DMS 273 treated with DMSO at 0.1 percent for 48 hours (cell line): Measurements from ENCODE around the gene NTHL1.
"Not testable (repeated sequence)": the region's sequence is repeated elsewhere in the genome, so short reads cannot be mapped to it uniquely, and the experiment has no call there.

ENCODE experiments used
- DNase-seq: peaks from one replicate; lab custom pipeline; 2025; lab: John Stamatoyannopoulos, UW

NTHL1 gene

DNA sequence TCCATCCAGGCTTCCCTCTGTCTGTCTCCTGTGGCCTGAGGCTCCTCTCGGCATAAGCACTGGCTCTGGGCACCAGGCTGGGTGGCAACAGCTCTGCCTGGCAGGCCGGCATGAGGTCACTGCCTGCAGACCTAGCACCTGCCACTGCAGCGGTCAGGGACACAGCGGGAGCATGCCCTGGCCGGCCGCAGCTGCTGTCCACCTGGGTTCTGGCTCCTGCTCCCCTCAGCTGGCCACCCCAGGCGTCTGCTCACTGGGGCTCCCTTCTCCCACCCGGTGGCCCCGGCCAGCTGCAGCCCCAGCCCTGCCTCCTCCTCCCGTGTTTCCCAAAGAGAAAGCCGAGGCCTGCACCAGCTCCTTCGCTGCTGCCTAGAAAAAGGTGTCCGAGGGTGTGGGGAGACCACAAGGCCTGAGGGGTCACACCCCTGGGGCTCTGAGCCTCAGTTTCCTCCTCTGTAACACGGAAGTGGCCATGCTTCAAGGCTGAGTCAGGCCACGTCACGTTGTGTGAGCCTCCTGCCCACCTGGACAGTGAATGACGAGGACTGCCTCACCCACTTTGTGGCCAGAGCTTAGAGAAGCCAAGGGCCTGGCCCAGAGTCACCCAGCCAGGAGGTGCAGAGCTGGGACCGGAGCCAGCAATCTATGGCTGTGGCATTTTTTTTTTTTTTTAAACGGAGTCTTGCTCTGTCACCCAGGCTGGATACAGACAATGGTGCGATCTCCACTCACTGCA, 6.7 kb downstream of the NTHL1 start:
- DNase-seq: no peak

DNA sequence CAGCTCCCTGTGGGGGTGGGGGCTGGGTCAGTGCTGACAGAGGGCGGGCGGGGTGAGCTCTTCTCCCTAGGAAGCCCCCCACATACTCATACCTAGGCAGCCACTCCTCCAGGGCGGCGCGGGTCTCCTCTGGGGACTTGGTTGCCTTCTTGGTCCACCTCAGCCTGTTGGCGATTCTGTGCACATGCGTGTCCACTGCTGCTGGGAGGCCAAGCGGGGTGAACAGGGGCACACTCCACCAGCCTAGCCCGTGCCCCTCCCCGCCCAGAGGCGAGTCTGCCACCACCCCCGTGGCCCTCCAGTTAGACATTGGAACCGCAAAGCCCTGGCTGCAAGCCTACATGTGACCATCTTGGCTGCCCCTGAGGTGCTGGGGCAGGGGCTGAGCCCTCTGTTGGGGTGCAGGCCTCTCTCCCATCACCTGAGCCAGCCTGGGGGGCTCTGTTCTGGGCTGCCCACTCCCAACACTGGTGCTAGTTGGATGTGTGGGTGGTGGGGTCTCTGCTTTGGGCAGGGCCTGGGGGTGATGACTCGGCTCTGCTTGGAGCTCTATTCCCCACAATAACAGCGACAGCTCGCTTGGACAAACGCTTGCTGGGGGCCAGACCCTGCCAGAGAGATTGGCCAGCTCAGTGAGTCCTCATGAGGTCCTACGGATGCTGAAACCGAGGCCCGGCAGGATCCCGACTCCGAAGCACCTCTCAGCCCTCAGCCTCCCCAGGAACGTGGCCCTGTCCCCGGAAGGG, 7.4 kb downstream of the NTHL1 start:
- no peak for DNase-seq

DNA sequence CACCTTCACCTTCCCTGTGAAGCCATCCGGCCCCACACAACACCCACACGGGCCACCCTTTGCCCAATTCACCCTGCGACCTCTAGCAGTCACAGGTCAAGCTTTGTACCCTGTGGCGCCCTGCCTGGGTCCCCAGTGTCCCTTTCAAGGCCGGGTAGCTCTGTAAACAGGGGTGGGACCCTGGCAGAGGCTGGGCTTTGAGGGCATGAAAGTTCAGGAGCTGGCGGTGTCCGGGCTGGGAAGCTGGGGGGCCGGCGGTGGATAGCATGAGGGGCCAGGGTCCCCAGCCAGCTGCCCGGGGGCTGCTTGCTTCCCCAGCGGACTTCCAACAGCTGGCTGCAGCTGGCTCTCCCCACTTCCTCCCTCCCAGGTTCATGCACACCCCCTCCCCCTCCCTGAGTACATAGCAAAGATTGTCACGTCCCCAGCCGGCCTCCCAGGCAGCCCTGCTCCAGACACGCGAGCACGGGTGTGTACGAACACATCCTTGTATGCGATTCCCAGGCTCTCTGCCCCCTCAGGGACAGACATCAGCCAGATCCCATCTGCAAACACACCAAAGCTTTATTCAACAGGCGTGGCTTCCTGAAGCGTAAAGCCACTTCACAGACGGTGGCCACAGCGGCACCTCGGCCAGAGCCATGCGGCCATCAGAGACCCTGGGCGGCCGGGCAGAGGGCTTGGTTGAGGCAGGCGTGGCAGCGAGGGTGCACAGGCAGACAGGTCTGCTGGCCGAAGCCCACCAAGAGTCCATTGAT, 8.2 kb downstream of the NTHL1 start:
- DNase-seq: no peak

DNA sequence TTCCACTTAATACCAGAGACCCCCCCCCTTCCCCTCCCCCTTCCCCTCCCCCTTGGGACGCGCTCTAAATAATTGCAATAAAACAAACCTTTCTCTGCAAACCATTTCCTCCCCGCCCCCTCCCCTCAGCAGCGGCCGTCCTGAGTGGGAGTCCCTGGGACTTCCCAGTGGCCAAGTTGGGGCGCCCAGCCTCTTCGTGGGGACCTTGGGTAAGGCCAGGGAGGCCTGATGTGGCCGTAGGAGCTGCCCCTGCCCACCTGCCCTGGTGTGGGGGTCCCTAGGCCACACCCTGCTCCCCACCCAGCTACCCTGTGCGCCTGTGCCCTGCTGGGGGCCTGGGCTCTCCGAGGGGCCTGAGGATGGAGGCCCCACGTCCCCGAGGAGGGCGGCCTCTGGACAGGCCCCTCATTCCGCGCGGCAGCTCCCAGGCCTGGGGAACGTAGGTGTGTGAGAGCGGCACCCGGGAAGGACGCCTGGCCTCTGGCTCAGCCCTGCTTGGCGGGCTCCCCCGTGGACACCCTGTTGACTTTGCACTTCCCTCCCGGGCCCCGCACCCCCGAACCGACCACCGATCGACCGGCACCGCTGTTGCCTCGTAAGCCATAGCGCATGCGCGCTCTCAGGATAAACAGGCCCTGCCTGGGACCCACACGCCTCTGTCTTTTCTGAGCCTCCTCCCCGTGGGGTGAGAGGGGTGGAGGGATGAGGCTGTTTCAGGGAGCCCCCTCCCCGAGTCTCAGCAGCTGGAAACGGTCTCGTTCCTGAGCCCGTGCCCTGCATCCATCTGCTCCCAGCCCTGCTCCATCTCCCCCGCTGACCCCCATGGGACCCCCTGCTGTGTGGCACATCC, 9.0 kb downstream of the NTHL1 start:
- DNase-seq: no peak

DNA sequence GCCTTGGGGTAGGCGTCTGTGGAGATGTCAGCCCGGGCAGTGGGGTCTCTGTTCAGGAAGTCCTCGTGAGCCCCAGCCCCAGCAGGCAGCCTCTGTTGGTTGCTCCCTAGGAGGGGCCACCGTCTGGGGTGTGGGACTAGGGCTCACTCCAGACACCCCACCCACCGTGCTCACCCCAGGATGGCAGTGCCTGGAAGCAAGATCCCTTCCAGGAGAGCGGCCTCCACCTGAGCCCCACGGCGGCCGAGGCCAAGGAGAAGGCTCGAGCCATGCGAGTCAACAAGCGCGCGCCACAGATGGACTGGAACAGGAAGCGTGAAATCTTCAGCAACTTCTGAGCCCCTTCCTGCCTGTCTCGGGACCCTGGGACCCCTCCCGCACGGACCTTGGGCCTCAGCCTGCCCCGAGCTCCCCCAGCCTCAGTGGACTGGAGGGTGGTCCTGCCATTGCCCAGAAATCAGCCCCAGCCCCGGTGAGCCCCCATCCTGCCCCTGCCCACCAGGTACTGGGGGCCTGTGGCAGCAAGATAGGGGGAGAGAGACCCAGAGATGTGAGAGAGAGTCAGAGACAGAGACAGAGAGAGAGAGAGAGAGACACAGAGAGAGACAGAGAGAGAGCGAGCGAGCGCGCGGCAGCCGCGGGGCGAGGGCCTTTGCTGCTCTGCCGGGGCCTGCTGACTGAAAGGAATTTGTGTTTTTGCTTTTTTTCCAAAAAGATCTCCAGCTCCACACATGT, 9.8 kb downstream of the NTHL1 start:
- DNase-seq: no peak

DNA sequence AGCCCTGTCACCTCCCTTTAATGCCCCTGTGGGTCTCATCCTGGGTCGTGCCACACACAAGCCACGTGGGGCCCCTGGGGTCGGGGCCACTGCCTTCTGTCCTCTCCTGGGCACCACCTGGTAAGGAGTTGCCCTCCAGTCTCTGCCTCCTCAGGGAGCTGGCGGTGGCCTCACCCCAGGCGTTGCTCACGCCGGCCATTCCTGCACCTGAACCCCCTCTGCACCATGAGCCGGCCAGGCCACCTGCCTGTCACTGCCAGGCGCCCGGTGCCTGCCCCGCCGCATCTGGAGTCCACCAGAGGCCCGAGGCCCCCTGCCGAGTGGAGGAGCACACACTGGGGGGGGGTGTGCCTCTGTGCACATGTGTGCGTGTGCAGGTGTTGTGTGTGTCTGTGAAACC, 10.5 kb downstream of the NTHL1 start:
- DNase-seq: no peak

DNA sequence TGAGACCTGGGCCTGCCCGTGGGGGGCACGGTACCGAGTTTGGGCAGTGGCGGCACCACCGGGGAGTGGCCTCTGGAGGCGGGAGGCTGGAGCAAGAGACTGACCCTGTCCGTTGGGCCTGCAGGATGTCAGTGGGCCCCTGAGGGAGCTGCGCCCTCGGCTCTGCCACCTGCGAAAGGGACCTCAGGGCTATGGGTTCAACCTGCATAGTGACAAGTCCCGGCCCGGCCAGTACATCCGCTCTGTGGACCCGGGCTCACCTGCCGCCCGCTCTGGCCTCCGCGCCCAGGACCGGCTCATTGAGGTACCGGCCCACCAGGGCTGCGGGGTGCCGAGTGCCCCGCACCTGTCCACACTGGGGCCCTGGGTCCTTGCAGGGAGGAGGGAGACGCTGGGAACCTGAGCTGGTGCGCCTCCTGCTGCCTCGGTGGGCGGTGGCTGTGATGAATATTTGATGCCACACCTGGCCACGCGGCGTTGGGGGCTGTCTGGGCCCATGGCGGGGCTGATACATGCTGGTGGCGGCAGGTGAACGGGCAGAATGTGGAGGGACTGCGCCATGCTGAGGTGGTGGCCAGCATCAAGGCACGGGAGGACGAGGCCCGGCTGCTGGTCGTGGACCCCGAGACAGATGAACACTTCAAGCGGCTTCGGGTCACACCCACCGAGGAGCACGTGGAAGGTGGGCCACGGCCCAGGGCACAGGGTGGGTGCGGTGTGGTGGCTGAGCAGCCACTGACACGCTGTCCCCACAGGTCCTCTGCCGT, 11.3 kb downstream of the NTHL1 start:
- DNase-seq: no peak

DNA sequence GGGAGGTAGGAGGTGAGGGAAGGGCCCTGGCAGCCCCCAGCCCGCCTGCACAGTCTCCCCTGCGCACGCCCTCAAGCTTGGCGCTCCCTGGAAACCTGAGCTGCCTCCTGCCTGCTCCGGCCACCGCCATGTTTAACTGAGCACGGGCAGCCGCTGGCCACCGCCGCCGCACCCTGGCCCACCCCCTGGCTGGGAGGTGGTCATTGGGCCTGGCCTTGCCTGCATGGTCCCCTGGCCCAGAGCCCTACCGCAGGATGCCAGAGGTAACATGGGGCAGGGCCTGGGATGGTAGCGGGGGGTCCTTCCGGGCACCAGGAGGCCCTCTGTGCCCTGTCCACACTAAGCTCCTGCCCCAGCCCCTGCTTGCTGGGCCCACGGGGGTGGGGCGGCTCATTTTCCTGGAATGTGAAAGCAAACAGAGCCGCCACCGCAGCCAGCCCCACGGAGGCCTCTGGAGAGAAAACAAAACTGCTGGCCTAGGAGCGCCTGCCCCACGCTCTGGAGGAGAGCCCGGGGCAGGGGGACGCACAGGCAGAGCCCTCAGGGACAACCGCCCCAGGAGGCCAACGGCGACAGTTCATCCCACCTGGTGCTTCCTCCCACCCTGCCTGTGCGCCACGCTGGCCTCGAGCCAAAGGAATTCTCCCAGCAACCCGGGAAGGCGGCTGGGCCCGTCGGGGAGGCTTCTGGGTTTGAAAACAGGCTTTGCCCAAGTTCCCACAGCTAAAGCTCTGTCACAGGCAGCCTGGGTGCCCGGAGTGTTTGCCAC, 12.0 kb downstream of the NTHL1 start:
- DNase-seq: no peak

DNA sequence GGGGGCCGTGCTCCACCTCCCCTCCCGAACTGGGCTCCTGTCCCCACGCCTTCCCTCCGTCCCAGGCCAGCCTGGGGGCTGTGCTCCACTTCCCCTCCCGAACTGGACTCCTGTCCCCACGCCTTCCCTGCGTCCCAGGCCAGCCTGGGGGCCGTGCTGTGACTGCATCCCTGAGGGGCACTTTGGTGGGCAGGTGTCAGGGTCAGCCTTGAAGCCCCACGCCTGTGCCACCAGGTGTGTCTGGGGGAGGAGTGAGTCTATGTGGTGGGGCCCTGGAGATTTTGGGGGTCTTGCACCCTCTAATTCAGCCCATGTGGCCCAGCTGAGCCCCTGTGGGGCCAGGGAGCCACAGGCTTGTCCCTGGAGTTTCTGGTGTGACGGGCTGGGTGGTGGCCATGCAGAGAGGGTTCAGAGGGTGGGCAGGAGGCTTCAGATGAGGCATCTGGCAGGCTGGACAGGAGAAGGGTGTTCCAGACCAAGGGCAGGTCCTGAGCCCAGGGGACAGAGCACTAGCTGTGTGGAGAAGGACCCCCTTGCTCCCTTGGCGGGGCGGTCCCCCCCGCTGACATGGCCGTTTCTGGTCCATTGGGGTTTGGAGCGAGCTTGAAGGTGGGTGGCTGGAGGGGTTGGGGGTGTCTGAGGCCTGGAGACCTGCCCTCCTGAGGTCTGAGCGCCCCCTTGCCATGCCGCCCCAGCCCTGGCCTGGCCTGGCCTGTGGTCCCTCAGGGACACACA, 12.8 kb downstream of the NTHL1 start:
- no peak for DNase-seq

DNA sequence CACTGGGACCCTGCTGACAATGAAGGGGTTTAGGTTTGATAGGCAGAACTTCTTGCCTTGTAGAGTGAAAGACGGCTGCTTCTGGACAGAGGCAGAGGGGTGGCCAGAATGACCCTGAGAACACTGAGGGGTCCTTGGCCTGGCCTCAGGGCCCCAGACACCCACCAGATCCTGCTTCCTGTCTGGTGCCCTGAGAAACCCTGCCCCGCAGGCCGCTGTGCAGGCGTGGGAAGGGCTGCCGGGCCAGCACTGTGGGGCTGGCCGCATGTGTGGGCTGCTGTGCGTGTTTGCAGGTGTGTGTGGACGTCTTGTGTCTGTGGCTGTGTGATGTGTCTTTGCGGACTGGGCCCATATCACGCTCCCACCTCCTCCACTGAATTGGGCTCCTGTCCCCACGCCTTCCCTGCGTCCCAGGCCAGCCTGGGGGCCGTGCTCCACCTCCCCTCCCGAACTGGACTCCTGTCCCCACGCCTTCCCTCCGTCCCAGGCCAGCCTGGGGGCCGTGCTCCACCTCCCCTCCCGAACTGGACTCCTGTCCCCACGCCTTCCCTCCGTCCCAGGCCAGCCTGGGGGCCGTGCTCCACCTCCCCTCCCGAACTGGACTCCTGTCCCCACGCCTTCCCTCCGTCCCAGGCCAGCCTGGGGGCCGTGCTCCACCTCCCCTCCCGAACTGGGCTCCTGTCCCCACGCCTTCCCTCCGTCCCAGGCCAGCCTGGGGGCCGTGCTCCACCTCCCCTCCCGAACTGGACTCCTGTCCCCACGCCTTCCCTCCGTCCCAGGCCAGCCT, 13.5 kb downstream of the NTHL1 start:
- not testable (repeated sequence) for DNase-seq

DNA sequence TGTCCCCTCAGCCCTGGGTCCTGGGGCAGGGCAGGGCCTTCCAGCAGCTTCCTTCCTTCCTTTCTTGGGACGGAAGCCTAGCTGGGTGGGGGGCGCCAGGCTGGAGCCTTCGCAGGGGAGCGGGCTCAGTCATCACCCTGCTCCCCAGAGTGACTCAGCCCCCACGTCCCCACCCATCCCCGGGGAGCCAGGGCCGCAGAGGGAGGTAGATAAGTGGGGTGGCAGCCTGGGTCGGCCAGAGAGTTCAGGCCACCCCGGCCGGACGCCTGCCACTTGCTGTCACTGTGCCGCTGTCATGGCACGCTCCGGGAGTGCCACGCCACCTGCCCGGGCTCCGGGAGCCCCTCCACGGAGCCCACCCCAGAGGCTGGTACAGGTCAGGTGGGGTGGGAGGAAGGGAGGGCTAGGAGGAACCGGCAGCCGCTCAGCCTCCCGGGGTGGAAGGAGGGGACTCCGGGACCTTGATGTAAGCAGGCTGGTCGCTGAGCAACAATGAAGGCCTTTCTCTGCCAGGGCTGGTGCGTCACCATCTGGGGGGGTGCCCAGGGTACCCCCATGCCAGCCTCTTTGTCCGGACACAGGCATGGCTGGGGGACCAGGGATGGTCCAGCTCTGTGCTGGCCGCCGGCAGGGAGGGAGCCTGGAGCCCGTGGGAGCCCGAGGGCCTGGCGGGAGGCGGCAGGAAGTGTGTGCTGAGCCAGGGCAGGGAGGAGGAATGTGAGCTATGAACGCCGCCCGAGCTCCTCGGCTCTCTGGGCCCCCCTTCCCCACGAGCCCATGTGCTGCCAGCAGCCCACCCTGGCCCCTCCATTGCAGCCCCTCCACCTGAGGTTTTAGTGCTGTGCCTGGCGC, 14.4 kb downstream of the NTHL1 start:
- no peak for DNase-seq

DNA sequence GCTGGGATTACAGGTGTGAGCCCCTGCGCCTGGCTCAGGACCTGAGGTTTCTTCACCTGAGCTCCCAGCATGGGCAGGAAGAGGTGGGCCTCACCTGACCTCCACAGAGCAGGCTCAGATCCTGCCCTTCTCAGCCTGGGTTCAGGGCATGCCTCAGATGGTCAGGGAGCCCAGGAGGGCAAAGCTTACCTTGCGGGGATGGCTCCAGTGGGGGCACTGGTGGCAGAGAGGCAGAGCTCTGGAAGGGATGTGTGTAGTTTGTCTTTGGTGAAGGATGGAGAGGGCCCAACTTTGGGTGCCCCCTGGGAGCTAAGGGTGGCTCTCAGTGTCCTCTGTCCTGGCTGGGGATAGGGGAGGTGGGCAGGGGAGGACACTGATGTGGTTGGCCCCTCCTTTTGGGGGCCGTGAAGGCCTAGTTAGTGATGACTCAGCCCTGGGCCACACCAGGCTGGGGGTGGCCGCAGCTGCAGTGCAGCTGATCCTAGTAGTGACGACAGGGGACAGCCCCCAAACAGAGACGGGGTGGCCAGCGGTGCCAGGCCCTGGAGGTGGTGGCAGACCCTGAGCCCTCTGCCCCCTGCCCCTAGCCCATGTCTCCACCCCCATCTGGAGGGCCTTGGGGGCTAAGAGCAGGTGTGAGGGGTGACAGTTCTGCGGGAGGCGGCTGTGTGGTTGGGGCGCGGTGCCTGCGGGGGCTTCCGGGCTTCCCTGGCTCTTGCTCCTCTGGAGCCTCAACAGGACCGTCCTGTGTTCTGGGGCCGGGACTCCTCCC, 15.2 kb downstream of the NTHL1 start:
- no peak for DNase-seq

DNA sequence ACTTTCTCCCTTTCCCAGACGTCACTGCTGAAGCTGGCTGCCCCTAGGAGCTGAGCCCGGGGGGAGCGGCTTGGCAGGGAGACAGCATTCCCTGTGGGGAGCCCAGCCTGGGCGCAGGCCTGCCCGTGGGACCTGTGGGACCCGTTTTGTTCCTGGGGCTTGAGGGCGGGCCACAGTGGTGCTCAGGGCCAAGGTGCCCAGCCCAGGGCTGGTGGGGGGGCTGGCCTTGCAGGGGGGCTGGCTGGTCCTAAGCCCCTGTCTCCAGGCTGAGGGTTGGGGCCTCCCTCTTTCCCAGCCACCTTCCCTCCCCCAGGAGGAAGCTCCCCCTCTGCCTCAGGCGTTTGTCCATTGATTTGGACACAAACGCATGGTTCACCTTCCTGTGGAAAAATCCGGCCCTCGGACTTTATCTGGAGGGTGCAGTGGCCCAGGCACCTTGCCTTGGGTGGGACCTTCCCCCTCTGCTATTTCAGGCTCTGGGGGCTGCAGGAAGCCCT, 16.5 kb downstream of the NTHL1 start:
- DNase-seq: no peak

DNA sequence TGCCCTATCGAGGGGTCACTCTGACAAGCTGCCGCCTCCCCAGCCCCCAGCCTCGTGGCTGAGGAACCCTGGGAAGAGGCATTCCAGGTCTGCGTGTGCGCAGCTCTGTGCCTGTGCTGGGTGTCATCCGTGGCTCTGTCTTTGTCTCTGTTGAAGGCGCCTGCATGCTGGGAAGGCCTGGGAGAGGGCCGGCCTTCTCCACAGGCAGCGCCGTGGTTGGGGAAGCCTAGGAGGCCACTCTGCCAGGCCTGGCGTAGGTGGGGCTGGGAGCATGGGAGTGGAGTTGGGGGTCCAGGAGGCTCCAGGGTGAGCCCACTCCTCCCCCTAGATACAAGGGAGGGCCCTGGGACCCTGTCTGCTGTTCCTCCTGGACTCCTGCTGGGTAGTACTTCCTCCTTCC, 17.6 kb downstream of the NTHL1 start:
- no peak for DNase-seq

DNA sequence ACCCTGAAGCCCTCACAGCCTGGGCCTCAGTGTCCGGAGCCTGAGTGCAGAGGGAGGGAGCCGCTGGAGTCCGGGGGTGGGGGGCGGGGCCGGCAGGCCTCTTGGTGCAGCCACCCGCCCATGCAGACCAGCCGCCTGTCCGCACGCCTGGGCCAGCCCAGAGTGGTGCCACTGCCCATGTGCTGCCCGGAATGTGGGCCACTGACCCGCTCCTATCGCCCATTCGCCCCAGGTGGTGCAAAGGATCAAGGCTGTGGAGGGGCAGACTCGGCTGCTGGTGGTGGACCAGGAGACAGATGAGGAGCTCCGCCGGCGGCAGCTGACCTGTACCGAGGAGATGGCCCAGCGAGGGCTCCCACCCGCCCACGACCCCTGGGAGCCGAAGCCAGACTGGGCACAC, 18.3 kb downstream of the NTHL1 start:
- DNase-seq: no peak

DNA sequence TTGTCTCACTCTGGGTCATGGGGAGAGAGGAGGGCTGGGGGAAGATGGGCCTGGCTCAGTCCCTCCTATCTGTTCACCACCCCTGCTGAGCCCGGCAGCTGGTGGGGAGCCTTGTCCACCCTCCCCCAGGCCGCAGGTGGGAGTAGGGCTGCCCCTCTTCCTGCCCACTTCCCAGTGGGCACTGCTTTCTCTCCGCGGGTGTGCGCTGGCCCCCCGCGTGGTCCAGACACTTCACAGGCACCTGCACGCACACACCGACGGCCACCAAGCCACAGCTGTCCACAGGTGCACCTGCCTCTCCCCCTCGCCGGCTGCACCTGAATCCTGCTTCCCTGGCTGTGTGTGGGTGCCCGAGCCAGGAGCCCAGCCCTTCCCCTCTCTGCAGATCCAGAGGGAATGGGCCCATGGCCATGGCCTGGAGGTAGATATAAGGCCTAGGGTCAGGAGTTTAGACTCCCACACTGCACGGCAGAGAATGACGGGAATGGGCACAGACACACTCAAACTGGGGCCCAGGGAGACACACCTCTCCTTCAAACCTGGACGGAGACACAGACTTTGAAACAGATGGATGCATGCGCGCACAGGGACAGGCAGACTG, 18.9 kb downstream of the NTHL1 start:
- no peak for DNase-seq
